SJCRH30 (cell line): ENCODE data around the gene BAIAP2. TPM values are rescaled to one million over a fixed set of nuclear protein-coding genes. Genes with fewer than 3 reads are reported as not detected.

Experiments
- DNase-seq, 2 experiments: peaks; one replicate each; pipeline ENCODE4 v3.0.0-alpha.2; 2015 to 2020
- H3K27ac ChIP-seq: fragments of 250-450 bp; sonication (Bioruptor Pico); 2 replicates; pipeline ENCODE4 v1.5.1; 2020; ENCODE audit warnings: mild to moderate bottlenecking, moderate library complexity
- H3K27me3 ChIP-seq: fragments of 250-450 bp; sonication (Bioruptor Pico); 2 replicates; pipeline ENCODE4 v1.5.1; 2020; ENCODE audit warnings: mild to moderate bottlenecking, moderate library complexity
- H3K36me3 ChIP-seq: fragments of 250-450 bp; sonication (Bioruptor Pico); 2 replicates; pipeline ENCODE4 v1.5.1; 2020; ENCODE audit warnings: mild to moderate bottlenecking, moderate library complexity
- H3K4me1 ChIP-seq: fragments of 250-450 bp; sonication (Bioruptor Pico); 2 replicates; pipeline ENCODE4 v1.5.1; 2020; ENCODE audit warnings: mild to moderate bottlenecking, moderate library complexity
- H3K4me3 ChIP-seq: fragments of 250-450 bp; sonication (Bioruptor Pico); 2 replicates; pipeline ENCODE4 v1.5.1; 2020; ENCODE audit warnings: mild to moderate bottlenecking, moderate library complexity
- H3K9me3 ChIP-seq: fragments of 250-450 bp; sonication (Bioruptor Pico); replicated peaks from 2 replicates; pipeline ENCODE4 v1.5.1; 2020; ENCODE audit warnings: mild to moderate bottlenecking, moderate library complexity
- total RNA-seq: library from RNA; depleted of rRNA; stranded (reverse); fragments of >200 nt; shearing (Covaris generic); gene quantifications from 2 replicates; pipeline ENCODE4 v1.2.3, GENCODE V29; 2014

Gene BAIAP2
- total RNA-seq, 1 experiment from 2014 or later = 26.0 TPM

DNA sequence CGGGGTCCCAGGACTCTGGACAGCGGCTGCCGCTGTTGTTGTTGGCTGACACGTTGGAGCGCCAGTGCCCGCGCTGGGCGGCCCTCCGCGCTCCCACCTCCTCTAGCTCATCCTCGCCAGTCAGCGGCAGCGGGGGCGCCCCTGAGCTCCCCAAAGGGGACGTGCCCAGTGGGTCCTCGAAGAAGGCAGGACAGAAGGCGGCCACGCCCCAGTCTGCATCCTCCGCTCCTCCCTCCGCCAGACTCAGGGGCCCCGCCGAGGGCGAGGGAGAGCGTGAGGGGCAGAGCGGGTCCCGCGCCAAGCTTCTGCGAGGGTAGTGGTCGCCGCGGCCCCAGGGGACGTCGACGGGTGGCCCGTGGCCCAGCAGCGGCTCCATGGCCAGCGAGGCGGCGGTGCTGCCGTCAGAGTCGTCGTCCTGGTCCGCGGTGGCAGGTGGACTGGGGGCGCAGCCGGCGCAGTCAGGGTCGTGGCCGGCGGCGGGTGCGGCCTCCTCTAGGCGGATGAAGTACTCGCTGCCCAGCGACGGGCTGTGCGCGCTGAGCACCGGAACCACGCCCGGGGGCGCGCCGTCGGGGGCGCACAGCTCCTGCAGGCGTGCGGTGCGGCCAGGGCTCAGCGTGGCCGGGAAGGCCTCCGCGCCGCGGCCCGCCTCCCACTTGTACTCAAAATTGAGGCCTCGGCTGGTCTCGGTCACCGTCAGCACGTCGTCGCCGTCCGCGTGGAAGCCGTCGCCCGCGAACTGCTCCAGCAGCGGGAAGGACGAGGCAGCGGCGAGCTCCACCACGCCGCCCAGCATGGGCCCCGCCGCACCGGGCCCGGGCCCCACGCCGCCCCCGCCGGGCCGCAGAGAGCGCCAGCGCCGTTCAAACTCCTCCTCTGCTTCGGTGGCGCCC is 87.1 kb downstream of the BAIAP2 start:
- H3K4me3 ChIP-seq = no peak overlapping the region
- H3K27ac ChIP-seq = no peak overlapping the region
- H3K36me3 ChIP-seq = peaks cover 8% of the 10 kb centered on the region; the same call in 1 of the 2 replicates
- DNase-seq = no peak
- H3K4me1 ChIP-seq = peaks cover 16% of the 10 kb centered on the region
- H3K27me3 ChIP-seq = no peaks in the 10 kb centered on the region
- H3K9me3 ChIP-seq = no peaks in the 10 kb centered on the region

- Histone ChIP-seq H3K27me3 (no peaks in the 10 kb centered on the region), H3K4me3 (no peak overlapping the region), H3K9me3 (no peaks in the 10 kb centered on the region), H3K27ac (no peak overlapping the region), H3K4me1 (peaks cover 16% of the 10 kb centered on the region), H3K36me3 (peaks cover 8% of the 10 kb centered on the region; the same call in 1 of the 2 replicates)
- DNase-seq = no peak
Observed at GRCh38 chr17:81123052-81124048, 88.4 kb downstream of the BAIAP2 start.

DNA sequence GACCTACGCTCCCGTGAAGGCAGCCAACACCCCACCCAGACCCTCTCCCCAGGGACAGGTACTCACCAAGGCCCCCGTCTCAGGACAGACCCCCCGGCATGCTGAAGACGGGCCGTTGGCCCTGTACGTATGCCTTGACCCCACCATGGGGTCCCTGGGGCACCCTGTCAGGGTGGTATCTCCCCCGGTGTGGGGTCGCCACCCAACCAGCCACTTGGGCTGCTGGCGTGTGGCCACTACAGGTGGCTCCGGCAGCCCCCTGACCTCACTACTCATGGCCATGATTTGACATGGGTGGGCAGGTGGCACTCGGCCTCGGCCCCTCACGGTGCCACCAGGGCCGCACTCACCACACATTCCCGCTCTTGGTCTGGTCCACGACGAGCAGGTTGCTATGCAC is 89.4 kb downstream of the BAIAP2 start:
- peaks cover 16% of the 10 kb centered on the region for H3K4me1 ChIP-seq
- H3K9me3 ChIP-seq = no peaks in the 10 kb centered on the region
- no peak for DNase-seq
- no peak overlapping the region for H3K4me3 ChIP-seq
- H3K27ac ChIP-seq = no peak overlapping the region
- no peaks in the 10 kb centered on the region for H3K27me3 ChIP-seq
- H3K36me3 ChIP-seq = peaks cover 8% of the 10 kb centered on the region; the same call in 1 of the 2 replicates

DNA sequence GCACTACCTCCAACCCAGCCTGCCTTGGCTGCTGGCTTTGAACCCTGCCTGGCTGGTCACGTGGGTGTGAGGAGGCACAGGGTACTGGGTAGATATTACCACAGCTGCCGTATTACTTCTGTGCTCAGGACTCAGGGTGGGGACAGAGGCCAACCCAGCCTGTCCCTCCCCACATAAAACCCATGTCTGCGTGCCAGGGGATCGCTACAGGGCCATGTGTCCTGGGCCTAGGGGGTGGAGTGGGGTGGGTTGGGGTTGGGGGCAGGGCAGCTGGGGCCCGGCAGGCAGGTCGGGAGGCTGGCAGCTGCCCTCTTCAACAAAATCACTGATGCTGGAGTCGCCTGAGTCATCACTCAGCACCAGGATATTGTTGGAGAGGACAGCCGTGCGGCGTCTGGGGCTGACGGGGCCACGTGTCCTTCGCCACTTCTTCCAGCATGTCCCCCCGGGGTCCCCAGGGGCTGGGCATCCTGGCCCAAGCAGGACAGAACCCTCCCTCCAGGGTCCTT is 90.7 kb downstream of the BAIAP2 start:
- no peaks in the 10 kb centered on the region for H3K27me3 ChIP-seq
- no peaks in the 10 kb centered on the region for H3K9me3 ChIP-seq
- H3K4me1 ChIP-seq = peaks cover 16% of the 10 kb centered on the region
- no peak overlapping the region for H3K4me3 ChIP-seq
- H3K36me3 ChIP-seq = peaks cover 4% of the 10 kb centered on the region; the same call in 1 of the 2 replicates
- peak overlapping the region; percentile 70 for H3K27ac ChIP-seq
- peak; percentile 87 to 88 for DNase-seq

DNA sequence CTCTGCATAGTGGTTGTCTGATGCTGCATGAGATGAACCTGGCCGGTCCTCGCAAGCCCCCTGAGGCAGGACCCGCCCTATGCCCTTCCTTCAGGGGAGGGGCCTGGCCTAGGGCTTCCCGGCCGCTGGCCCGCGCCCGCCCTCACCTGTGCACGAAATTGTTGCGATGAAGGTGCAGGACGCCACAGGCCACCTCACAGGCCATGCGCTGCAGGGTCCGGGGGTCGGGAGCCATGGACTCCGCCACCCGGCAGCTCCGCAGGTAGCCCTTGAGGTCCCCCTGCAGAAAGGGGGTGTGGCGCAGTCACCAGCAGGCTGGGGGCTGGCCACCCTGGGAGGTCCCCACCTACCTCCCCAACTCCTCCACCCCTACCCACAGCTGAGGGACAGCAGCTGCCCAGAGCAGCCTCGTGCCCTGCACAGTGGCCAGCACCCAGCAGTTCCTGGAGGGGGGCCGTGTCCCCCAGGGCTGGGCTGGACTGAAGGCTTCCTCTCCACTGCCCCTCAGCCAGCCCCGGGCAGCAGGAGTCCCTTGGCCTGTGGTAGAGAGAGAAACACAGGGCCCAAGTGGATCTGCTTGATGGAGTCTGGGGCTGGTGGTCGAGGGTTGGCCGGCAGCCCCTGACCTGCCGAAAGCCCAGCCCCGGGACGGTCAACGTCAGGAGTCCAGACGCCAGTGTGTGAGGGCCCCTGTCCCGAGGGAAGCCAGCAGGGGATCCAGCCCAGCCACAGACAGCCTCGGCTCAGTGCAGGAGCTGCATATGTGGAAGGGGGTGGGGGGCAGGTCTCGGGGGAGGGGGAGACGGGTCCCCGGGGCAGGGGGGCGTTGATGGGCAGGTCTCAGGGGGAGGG is 91.6 kb downstream of the BAIAP2 start:
- peak; percentile 65 to 72 for DNase-seq
- Histone ChIP-seq H3K9me3 (no peaks in the 10 kb centered on the region), H3K36me3 (peaks cover 4% of the 10 kb centered on the region; the same call in 1 of the 2 replicates), H3K4me3 (no peak overlapping the region), H3K4me1 (peaks cover 16% of the 10 kb centered on the region), H3K27ac (peak overlapping the region; percentile 70), H3K27me3 (no peaks in the 10 kb centered on the region)

DNA sequence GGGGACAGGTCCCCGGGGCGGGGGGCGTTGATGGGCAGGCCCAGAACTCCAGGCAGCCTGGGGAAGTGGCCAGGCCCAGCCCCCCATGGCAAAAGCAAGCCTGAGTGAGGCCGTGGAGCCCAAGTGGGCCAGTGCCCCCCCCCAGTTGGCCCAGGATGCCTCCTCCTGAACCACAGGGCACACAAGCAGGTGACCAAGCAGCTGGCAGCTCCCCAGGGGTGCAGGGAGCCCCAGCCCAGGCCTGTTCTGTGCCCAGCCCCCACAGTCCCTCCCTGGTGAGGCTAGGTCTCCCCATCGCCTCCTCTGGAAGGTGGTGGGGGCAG is 92.1 kb downstream of the BAIAP2 start:
- Histone ChIP-seq H3K36me3 (no peaks in the 10 kb centered on the region), H3K27ac (no peak overlapping the region), H3K27me3 (no peaks in the 10 kb centered on the region), H3K4me3 (no peak overlapping the region), H3K4me1 (peaks cover 16% of the 10 kb centered on the region), H3K9me3 (no peaks in the 10 kb centered on the region)
- DNase-seq = no peak

- no peak for DNase-seq
- Histone ChIP-seq H3K4me3 (no peak overlapping the region), H3K4me1 (peaks cover 16% of the 10 kb centered on the region), H3K9me3 (no peaks in the 10 kb centered on the region), H3K27ac (no peak overlapping the region), H3K27me3 (no peaks in the 10 kb centered on the region), H3K36me3 (no peaks in the 10 kb centered on the region)
Observed at GRCh38 chr17:81127526-81128177, 92.7 kb downstream of the BAIAP2 start.

GRCh38 chr17:81128338-81128737 is 93.4 kb downstream of the BAIAP2 start:
- no peaks in the 10 kb centered on the region for H3K36me3 ChIP-seq
- H3K9me3 ChIP-seq = no peaks in the 10 kb centered on the region
- H3K27me3 ChIP-seq = no peaks in the 10 kb centered on the region
- H3K4me3 ChIP-seq = no peak overlapping the region
- no peak overlapping the region for H3K27ac ChIP-seq
- peaks cover 16% of the 10 kb centered on the region for H3K4me1 ChIP-seq
- no peak for DNase-seq

GRCh38 chr17:81128774-81129173 is 93.8 kb downstream of the BAIAP2 start:
- H3K36me3 ChIP-seq = no peaks in the 10 kb centered on the region
- H3K27me3 ChIP-seq = no peaks in the 10 kb centered on the region
- DNase-seq = no peak
- H3K4me1 ChIP-seq = peaks cover 16% of the 10 kb centered on the region
- H3K4me3 ChIP-seq = no peak overlapping the region
- no peak overlapping the region for H3K27ac ChIP-seq
- H3K9me3 ChIP-seq = no peaks in the 10 kb centered on the region

DNA sequence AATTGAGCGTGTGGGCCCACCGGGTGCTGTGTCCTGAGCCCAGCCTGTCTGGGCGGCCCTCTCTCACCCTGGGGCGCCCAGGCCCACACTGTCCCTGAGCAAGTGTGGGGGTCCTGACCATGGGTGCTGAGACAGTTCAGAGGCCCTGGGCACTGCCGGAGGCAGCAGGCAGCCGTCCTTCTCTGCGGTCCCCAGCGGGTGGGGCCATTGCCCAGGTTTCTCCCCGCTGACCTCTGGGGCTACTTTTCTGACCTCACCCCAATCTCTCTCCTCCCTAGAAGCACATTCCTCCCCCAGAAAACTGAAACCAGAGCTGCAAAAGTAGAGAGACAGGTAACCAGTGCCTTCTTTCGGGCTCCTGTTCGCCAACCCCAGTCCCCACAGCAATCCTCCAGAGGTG is 94.3 kb downstream of the BAIAP2 start:
- Histone ChIP-seq H3K27ac (no peak overlapping the region), H3K9me3 (no peaks in the 10 kb centered on the region), H3K27me3 (no peaks in the 10 kb centered on the region), H3K4me1 (peaks cover 16% of the 10 kb centered on the region), H3K36me3 (no peaks in the 10 kb centered on the region), H3K4me3 (no peak overlapping the region)
- no peak for DNase-seq

DNA sequence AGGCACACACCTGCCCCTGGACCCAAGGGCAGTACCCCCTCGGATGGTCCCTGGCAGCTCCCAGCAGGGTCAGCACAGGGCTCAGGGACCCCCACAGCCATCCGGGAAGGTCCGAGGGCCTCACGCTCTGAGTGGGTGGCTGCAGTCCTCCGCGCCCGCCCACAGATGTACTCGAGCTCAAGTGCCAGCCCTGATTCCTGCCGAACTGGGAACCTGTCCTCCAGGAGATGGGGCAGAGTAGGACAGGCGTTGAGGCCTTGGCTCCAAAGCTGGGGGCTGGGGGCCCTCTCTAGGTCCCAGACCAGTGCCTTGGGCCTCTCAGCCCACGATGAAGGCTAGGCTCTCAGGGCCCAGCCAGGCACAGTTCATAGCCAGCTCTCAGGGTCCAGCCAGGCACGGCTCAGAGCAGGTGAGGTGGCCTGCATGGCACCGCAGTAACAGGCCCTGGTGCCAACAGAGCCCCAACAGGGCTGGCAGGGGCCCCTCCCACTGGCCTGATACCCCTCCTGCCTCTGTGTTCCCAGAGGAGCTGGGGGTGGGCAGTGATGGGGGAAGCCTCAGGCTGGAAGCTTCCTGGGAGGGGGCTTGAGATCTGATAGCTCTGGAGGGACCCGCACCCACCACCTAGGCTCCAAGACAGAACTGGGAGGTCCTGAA is 94.9 kb downstream of the BAIAP2 start:
- H3K27me3 ChIP-seq = no peaks in the 10 kb centered on the region
- no peaks in the 10 kb centered on the region for H3K36me3 ChIP-seq
- no peak overlapping the region for H3K27ac ChIP-seq
- no peak for DNase-seq
- H3K9me3 ChIP-seq = no peaks in the 10 kb centered on the region
- peaks cover 16% of the 10 kb centered on the region for H3K4me1 ChIP-seq
- no peak overlapping the region for H3K4me3 ChIP-seq

DNA sequence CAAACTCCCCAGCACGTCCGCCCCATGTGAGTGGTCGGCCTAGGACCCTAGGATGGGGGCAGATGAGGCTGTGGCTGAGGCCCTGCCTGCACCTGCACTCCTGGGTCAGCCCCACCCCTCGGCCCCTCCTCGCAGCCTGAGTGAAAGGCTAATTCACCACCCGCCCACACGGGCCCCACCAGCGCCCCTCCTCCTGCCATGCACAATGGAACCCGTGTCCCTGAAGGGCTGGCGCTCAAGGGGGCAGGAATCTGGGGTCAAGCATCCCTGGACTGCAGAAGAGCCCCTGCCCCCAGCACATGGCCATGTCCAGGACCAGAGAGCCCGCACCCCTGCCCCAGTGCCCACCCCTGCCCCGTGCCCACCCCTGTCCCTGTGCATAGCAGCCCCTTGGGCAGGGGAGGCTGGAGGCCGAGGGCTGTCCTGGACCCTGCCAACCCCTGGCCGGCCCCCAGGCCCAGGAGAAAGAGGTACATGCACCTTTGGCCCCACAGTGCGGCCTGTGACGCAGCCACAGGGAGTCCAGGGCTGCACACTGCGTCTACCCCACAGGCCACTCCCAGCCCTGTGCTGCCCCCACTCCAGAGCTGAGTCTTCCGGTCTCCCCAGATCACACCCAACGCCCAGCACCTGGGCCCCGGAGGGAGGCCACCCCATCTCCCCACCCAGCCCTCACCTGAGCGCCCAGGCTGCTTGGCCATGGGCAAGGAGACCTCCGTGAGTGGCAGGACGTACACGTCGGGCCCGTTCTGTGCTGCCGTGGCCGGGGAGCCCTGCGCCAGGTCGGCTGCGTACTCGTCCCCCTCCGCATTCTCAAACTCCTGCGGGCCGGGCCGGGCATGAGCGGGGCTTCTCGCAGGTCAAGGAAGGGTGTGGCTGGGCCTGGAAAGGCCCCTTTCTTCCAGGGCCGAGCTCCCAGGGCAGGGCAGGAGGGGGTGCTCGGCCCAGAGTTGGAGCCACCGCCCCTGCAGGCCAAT is 95.7 kb downstream of the BAIAP2 start:
- H3K4me1 ChIP-seq = peaks cover 10% of the 10 kb centered on the region
- H3K27me3 ChIP-seq = no peaks in the 10 kb centered on the region
- no peak overlapping the region for H3K27ac ChIP-seq
- no peaks in the 10 kb centered on the region for H3K9me3 ChIP-seq
- no peak for DNase-seq
- no peak overlapping the region for H3K4me3 ChIP-seq
- no peaks in the 10 kb centered on the region for H3K36me3 ChIP-seq
